GM19328 (cell line): ENCODE data around the gene CCDC57.

Experiments
- ATAC-seq: cut with Tn5 transposase; IDR thresholded peaks from one replicate; pipeline ENCODE4 v1.9.1; 2021; ENCODE audit warnings: mild to moderate bottlenecking, moderate library complexity; ENCODE audit not compliant: unreplicated experiment

The CCDC57 gene

DNA sequence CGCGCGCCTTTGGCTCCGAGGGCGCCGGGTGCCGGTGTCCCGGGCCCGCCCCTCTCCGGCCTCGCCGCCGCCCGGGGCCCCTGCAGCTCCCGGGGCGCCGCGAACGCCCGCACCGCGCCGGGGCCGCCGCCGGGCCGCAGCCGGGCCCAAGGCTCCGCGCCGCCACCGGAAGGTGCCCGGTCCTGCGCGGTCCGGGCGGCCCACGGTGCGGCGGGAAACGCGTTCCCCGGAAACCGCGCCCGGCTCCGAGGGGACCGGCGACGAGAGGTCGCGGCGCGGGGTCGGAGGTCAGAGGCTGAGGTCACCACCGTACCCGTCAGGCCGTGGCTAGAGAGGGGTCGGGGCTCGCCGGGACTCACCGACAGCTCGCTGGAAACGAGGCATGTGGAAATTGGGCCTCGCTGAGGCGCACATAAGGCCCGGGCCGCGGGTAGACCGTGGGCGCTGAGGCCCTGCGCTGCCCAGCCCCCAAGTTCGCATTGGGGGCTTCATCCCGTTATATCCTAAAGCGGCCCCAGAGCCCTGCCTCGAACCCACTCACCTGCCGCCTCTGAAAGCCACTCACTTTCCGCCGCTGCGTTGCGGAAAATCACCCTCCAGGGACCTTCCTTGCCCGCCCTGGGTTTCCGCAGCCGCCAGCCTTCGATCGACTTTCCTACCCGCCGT is 146.9 kb downstream of the CCDC57 start, which contains the start of gene DUS1L:
DUS1L (minus strand) TSS at position 167 of the 666 bp plus-strand sequence. CDS start 745 bp downstream, outside the sequence.
- ATAC-seq = peak; percentile 60

GRCh38 chr17:82065193-82065637 is 147.4 kb downstream of the CCDC57 start:
- peak; percentile 20 for ATAC-seq

DNA sequence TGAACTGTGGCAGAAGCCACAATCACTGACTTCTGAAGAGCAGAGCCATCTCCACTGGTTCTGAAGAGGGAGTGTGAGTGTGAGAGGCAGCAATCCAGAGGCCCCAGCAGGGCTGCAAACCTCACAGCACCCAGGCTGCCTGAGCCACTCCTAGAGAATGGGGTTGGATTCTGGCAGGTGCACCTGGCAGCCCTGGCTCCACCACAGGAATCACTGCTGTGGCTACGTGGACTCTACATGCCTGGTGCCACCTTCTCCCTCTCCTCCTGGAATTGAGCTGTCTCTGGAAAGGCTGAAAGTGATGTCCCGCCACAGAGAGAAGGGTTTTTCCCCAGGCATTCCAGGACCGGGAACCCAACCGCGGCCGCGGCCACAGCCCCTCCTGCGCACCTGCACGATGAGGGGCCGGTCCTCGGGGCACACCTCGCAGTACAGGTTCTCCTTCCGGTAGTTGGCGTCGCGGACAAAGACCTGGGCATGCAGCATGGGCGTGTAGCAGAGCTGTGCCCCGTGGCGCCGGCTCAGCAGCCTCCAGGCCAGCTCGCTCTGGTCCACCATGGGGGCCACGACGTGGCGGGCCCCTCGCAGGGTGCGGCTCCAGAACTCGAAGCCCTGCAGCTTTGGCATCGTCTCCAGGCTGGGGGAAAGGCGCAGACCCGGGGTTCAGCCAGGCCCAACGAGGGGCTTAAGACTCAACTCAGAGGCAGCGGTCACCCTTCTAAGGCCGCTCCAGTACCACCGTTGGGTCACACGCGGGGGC is 148.0 kb downstream of the CCDC57 start:
- no peak for ATAC-seq

GRCh38 chr17:82063424-82064415 is 148.9 kb downstream of the CCDC57 start:
- ATAC-seq = no peak

GRCh38 chr17:82062984-82063368 is 149.7 kb downstream of the CCDC57 start:
- ATAC-seq = no peak

- ATAC-seq = no peak
Observed at GRCh38 chr17:82062076-82062983, 150.3 kb downstream of the CCDC57 start.

DNA sequence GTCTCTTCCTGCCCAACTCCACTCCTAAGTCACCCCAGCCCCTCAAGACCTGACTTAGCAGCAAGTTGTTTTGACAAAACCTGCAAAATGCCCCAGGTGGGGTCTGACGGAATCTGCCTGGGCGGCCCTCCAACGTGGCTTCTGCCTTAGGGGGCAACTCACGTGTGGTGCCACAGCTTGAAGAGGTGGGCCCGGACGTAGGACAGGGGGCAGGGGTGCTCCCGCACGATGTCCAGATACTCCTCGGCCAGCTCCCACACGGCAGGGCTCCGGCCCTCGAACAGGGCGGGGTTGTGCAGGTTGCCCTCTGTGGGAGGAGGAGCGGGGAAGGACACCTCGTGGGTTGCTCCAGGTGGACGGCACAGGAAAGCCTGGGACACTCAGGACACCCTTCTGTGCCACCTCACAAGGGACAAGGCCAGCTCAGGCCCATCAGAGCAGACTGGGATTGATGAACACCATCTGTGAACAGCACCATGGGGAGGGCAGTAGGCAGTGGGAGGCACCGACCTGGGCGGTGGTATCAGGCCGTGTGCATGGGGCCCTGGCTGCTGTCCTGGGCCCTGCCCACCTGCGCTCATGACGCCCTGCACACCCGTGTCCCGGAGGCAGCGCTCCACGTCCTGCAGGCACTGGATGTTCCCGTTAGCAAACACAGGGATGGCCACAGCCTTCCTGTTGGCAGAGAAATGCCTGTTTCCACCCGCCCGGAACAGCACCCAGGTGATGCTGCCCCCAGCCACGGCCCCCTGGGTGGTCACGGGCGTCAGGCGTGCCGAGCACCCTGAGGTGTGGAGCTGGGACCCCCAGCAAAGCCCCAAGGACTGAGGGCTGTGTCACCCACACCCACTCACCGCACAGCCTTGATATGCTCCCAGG is 151.4 kb downstream of the CCDC57 start:
- no peak for ATAC-seq

DNA sequence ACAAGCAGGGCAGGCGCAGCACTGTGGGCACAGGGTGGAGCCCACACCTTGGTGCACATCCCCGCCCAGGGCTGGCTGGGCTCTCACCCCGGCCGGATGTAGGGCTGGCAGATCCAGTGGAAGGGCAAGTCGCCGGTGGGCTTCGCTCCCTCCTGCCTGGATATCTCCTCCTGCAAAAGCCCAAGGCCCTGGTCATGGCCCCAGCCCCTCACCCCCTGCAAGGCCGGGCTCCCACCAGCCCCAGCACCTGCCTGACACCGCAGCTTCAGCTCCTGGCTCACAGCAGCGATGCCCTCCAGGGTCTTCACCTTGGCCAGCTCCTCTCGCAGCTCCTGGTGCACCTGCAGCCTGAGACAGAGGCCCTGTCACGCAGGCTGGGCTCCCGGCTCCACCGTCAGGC is 152.0 kb downstream of the CCDC57 start:
- no peak for ATAC-seq

- no peak for ATAC-seq
Observed at GRCh38 chr17:82060001-82060380, 152.7 kb downstream of the CCDC57 start.

DNA sequence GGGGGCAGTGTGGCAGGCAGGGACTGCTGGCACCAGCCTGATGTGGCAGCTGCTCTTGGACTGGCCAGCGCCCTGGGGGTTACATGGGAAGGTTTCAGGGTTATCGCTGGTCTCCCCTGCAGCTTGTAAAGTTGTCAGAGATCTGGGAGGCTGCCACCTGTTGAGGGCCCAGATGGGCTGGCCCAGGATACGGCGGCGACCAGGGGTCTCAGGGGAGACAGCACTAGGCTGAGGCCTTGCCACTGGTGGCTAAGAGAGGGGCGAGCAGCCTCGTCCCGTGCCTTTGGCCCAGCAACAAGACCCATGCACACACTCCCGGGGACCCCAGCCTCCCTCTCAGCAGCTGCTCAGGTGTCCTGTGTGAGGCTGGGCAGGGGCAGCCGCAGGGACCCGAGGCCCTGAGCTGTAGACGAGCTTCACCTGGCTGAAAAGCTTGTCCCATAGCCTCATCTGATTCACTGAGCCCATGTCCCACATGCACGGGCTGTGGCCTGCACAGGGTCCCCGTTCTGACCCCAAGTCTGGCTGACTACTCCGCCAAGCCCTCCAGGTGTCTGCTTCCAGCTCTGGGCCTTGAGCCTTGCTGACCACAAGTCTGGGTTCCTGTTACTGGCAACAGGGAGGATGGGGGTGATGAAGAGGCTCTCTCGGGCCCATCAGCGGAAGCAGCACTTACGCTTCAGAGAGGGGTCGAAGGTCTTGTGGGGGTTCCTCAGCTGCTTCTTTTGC is 153.2 kb downstream of the CCDC57 start:
- ATAC-seq = no peak

GRCh38 chr17:82058855-82059249 is 153.8 kb downstream of the CCDC57 start:
- ATAC-seq = no peak

- no peak for ATAC-seq
Observed at GRCh38 chr17:82058230-82058854, 154.3 kb downstream of the CCDC57 start.

DNA sequence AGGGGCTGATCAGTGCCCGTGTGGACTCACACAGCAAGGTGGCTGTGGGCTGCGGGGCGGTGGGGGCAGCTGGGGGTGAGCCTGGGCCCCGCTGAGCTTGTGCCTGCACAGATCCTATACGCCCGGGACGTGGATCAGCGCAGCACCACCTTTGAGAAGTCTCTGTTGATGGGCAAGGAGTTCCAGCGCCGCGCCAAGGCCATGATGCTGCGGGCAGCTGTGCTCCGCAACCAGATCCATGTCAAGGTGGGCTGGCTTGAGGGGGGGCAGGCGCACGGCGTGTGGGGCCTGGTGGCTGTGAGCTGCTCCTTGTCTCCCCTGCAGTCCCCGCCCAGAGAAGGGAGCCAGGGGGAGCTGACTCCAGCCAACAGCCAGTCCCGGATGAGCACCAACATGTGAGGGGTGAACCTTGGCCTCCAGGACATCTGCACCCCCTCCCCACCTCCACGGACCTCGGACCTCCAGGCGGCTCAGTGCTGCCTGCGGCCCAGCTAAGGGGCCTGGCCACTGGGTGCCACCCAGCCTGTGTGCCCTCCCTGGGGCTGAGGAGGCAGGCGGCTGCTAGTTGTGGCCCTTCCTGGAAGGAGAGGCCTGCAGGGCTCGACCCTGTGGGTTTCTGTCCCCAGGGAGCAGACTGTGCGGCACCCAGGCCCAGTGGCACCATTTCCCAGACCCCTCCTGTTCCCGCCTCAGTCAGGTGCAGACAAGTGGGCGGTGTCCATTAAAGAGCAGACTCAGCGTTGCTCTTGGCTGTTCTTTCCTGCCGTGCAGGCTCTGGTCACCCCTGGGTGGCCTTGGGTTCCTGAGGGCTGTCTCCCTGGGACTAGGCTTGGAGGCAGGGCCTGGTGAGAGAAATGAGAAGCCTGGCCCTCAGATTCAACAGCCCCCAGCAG is 155.7 kb downstream of the CCDC57 start:
- no peak for ATAC-seq

- ATAC-seq = no peak
Observed at GRCh38 chr17:82055965-82056728, 156.5 kb downstream of the CCDC57 start.

- ATAC-seq = no peak
Observed at GRCh38 chr17:82055023-82055964, 157.3 kb downstream of the CCDC57 start.
